Liver (tissue), 9 donors: ENCODE data around the gene LANCL1. TPM values are rescaled to one million over a fixed set of nuclear protein-coding genes. Genes with fewer than 3 reads are reported as not detected.

Experiments used
- DNase-seq: peaks from one replicate; pipeline ENCODE4 v3.0.0-alpha.2; 2017; ENCODE audit warnings: low spot score
- H3K27ac ChIP-seq, 2 donors: one replicate each; pipeline ENCODE4 v1.7.0; 2013; ENCODE audit warnings: inconsistent platforms in 2 of 2, low read length in 2 of 2, control low read depth in 1 of 2, low read depth in 1 of 2, mild to moderate bottlenecking in 1 of 2
- H3K27me3 ChIP-seq, 4 donors: one replicate each; pipeline versions ENCODE4 v1.6.1 to v1.7.0; 2013; ENCODE audit warnings: low read length in 3 of 4, inconsistent platforms in 1 of 4, mild to moderate bottlenecking in 1 of 4, moderate library complexity in 1 of 4; ENCODE audit not compliant: control insufficient read depth in 4 of 4, insufficient read depth in 4 of 4
- H3K36me3 ChIP-seq, 4 donors: one replicate each; pipeline versions ENCODE4 v1.6.1 to v1.7.0; 2013; ENCODE audit warnings: low read length in 3 of 4, mild to moderate bottlenecking in 3 of 4, low read depth in 1 of 4, moderate library complexity in 1 of 4; ENCODE audit not compliant: control insufficient read depth in 4 of 4, insufficient read depth in 3 of 4
- H3K4me1 ChIP-seq, 4 donors: one replicate each; pipeline versions ENCODE4 v1.6.1 to v1.7.0; 2013; ENCODE audit warnings: low read length in 3 of 4, mild to moderate bottlenecking in 3 of 4, moderate library complexity in 1 of 4; ENCODE audit not compliant: control insufficient read depth in 4 of 4, insufficient read depth in 4 of 4
- H3K4me3 ChIP-seq, 3 donors: one replicate each; pipeline versions ENCODE4 v1.6.1 to v1.7.0; 2013; ENCODE audit warnings: low read length in 3 of 3, control low read depth in 1 of 3, low read depth in 1 of 3, mild to moderate bottlenecking in 1 of 3
- H3K9ac ChIP-seq, 2 donors: one replicate each; pipeline ENCODE4 v1.7.0; 2013; ENCODE audit warnings: low read length in 2 of 2, mild to moderate bottlenecking in 2 of 2, moderate library complexity in 2 of 2, control low read depth in 1 of 2, low read depth in 1 of 2
- H3K9me3 ChIP-seq, 4 donors: one replicate each; pipeline versions ENCODE4 v1.6.1 to v1.7.0; 2013; ENCODE audit warnings: low read length in 3 of 4; ENCODE audit not compliant: control insufficient read depth in 4 of 4
- EGR1 ChIP-seq, 2 donors: IDR thresholded peaks; 2 replicates each; pipeline ENCODE4 v1.6.1; 2016 to 2018; ENCODE audit warnings: antibody characterized with exemption in 2 of 2, low read depth in 2 of 2
- FOXA1 ChIP-seq: IDR thresholded peaks from 2 replicates; pipeline ENCODE4 v1.6.1; 2016; ENCODE audit warnings: antibody characterized with exemption
- FOXA2 ChIP-seq: IDR thresholded peaks from 2 replicates; pipeline ENCODE4 v1.6.1; 2016; ENCODE audit warnings: antibody characterized with exemption
- GABPA ChIP-seq, 2 donors: IDR thresholded peaks in 1 of 2; conservative IDR thresholded peaks in 1 of 2; 2 replicates each; pipeline ENCODE4 v1.6.1; 2016; ENCODE audit warnings: antibody characterized with exemption in 2 of 2, mild to moderate bottlenecking in 1 of 2, moderate library complexity in 1 of 2
- HNF4A ChIP-seq, 2 donors: conservative IDR thresholded peaks; 2 replicates each; pipeline ENCODE4 v1.6.1; 2016; ENCODE audit warnings: antibody characterized with exemption in 2 of 2, mild to moderate bottlenecking in 2 of 2
- HNF4G ChIP-seq: IDR thresholded peaks from 2 replicates; pipeline ENCODE4 v1.6.1; 2016; ENCODE audit warnings: antibody characterized with exemption
- JUND ChIP-seq, 2 donors: IDR thresholded peaks; 2 replicates each; pipeline ENCODE4 v1.6.1; 2016; ENCODE audit warnings: antibody characterized with exemption in 2 of 2
- NR2F2 ChIP-seq: IDR thresholded peaks from 2 replicates; pipeline ENCODE4 v1.6.1; 2016; ENCODE audit warnings: antibody characterized with exemption
- RAD21 ChIP-seq, 2 donors: IDR thresholded peaks; 2 replicates each; pipeline ENCODE4 v1.6.1; 2016; ENCODE audit warnings: antibody characterized with exemption in 2 of 2, mild to moderate bottlenecking in 2 of 2
- RXRA ChIP-seq, 2 donors: IDR thresholded peaks; 2 replicates each; pipeline ENCODE4 v1.6.1; 2017 to 2018; ENCODE audit warnings: antibody characterized with exemption in 2 of 2, mild to moderate bottlenecking in 1 of 2
- SP1 ChIP-seq: IDR thresholded peaks from 2 replicates; pipeline ENCODE4 v1.6.1; 2018; ENCODE audit warnings: antibody characterized with exemption, mild to moderate bottlenecking
- TAF1 ChIP-seq: conservative IDR thresholded peaks from 2 replicates; pipeline ENCODE4 v1.6.1; 2016; ENCODE audit warnings: antibody characterized with exemption, mild to moderate bottlenecking
- YY1 ChIP-seq: IDR thresholded peaks from 2 replicates; pipeline ENCODE4 v1.6.1; 2016; ENCODE audit warnings: antibody characterized with exemption, mild to moderate bottlenecking
- WGBS: extraction: QIAGEN DNeasy Blood & Tissue Kit; methylation state at CpG from one replicate; pipeline ENCODE4 v1.1.7; 2013; 5-methylcytosine and 5-hydroxymethylcytosine counted together
- polyA plus RNA-seq, 2 donors: library from polyadenylated mRNA; stranded (reverse) in 1 of 2; unstranded in 1 of 2; fragments of 200-250 nt in 1 of 2; fragments of >200 nt in 1 of 2; fragmentation: Nextera tagmentation in 1 of 2; extraction: Ambion mirVana in 1 of 2; gene quantifications; one replicate each; pipeline versions ENCODE4 v1.2.1 to v1.2.3, GENCODE V29; 2013 to 2015
- total RNA-seq, 2 donors: library from RNA; depleted of rRNA; stranded (reverse); fragments of >200 nt; gene quantifications; one replicate each; pipeline ENCODE4 v1.2.3, GENCODE V29; 2014
- TF ChIP-seq, protein P1 (sequence below): IDR thresholded peaks from 2 replicates; pipeline ENCODE4 v1.6.1; 2016; ENCODE audit warnings: antibody characterized with exemption
- TF ChIP-seq, protein P2 (sequence below): IDR thresholded peaks from 2 replicates; pipeline ENCODE4 v1.6.1; 2016; ENCODE audit warnings: antibody characterized with exemption
- TF ChIP-seq, protein P3 (sequence below): IDR thresholded peaks from 2 replicates; pipeline ENCODE4 v1.6.1; 2016; ENCODE audit warnings: antibody characterized with exemption, mild to moderate bottlenecking
- TF ChIP-seq, protein P4 (sequence below): fragments of 150-350 bp; IDR thresholded peaks from 2 replicates; pipeline ENCODE4 v1.5.1; 2017; ENCODE audit warnings: improper control_type of control experiment, low read depth, low read length; ENCODE audit not compliant: missing input control
- TF ChIP-seq, protein P5 (sequence below): IDR thresholded peaks from 2 replicates; pipeline ENCODE4 v1.6.1; 2016; ENCODE audit warnings: antibody characterized with exemption
- donor health status: healthy.
- donor health status: healthy.
- donor health status: healthy.
- donor health status: healthy.
- donor health status: healthy.

The LANCL1 gene
- total and polyA plus RNA-seq, 4 donors, result 7.2 to 21.0 (median 12.1) TPM

DNA sequence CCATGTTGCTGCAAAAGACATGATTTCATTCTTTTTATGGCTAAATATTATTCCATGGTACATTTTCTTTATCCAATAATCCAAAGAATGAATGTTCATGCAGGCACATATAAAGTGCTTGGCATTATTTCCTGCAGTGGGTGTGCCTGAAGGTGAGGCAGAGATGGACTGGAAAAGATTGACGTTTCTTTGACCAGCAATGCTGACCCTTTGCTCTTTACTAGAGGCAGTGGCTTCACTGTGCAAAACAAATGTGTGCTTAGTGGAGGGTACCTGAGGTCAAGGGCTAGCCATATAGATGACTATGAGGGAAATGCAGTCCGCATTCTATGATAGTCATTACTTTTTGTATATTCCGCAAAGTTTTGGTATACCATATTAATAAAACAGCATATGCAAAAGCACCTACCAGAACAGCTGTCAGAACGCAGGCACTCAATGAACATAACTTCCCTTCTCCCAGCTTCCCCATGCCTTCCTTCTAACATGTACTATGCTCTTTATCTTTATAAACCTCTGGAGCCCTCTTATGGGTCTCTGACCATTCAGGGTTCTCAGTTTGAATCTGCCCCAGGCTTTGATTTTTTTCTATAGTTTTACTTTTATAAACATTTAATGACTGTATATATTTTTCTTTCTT, 47.2 kb upstream of the LANCL1 start:
- DNase-seq, result no peak
- peaks cover 9 to 52% (median 44%) of the 10 kb centered on the region in 4 donors for H3K4me1 ChIP-seq
- H3K9me3 ChIP-seq, result no peaks in the 10 kb centered on the region
- WGBS, result 50% methylated on average over 4 of the region's 4 CpGs
- TF ChIP-seq GABPA (IDR thresholded peaks at IDR 0.05 in 1 of 2, conservative IDR thresholded peaks at IDR 0.05 in 1 of 2), result no peak
- TF ChIP-seq, protein P1, sequence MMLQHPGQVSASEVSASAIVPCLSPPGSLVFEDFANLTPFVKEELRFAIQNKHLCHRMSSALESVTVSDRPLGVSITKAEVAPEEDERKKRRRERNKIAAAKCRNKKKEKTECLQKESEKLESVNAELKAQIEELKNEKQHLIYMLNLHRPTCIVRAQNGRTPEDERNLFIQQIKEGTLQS, result no peak
- TF ChIP-seq EGR1 (IDR thresholded peaks at IDR 0.05; ENCODE audit: low read depth in 2 of 2), result no peak
- peak; percentile 29 for TF ChIP-seq HNF4G
- peak; percentile 15 for TF ChIP-seq NR2F2
- TF ChIP-seq YY1, result peak; percentile 50
- TF ChIP-seq FOXA1, result peak; percentile 51
- peak; percentile 73 for TF ChIP-seq SP1
- TF ChIP-seq, protein P2, sequence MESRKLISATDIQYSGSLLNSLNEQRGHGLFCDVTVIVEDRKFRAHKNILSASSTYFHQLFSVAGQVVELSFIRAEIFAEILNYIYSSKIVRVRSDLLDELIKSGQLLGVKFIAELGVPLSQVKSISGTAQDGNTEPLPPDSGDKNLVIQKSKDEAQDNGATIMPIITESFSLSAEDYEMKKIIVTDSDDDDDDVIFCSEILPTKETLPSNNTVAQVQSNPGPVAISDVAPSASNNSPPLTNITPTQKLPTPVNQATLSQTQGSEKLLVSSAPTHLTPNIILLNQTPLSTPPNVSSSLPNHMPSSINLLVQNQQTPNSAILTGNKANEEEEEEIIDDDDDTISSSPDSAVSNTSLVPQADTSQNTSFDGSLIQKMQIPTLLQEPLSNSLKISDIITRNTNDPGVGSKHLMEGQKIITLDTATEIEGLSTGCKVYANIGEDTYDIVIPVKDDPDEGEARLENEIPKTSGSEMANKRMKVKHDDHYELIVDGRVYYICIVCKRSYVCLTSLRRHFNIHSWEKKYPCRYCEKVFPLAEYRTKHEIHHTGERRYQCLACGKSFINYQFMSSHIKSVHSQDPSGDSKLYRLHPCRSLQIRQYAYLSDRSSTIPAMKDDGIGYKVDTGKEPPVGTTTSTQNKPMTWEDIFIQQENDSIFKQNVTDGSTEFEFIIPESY, result peak; percentile 25
- no peak for TF ChIP-seq FOXA2
- TF ChIP-seq, protein P3, sequence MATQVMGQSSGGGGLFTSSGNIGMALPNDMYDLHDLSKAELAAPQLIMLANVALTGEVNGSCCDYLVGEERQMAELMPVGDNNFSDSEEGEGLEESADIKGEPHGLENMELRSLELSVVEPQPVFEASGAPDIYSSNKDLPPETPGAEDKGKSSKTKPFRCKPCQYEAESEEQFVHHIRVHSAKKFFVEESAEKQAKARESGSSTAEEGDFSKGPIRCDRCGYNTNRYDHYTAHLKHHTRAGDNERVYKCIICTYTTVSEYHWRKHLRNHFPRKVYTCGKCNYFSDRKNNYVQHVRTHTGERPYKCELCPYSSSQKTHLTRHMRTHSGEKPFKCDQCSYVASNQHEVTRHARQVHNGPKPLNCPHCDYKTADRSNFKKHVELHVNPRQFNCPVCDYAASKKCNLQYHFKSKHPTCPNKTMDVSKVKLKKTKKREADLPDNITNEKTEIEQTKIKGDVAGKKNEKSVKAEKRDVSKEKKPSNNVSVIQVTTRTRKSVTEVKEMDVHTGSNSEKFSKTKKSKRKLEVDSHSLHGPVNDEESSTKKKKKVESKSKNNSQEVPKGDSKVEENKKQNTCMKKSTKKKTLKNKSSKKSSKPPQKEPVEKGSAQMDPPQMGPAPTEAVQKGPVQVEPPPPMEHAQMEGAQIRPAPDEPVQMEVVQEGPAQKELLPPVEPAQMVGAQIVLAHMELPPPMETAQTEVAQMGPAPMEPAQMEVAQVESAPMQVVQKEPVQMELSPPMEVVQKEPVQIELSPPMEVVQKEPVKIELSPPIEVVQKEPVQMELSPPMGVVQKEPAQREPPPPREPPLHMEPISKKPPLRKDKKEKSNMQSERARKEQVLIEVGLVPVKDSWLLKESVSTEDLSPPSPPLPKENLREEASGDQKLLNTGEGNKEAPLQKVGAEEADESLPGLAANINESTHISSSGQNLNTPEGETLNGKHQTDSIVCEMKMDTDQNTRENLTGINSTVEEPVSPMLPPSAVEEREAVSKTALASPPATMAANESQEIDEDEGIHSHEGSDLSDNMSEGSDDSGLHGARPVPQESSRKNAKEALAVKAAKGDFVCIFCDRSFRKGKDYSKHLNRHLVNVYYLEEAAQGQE, result no peak
- TF ChIP-seq RAD21 (IDR thresholded peaks at IDR 0.05), result peak; percentile 35 to 59
- TF ChIP-seq, protein P4, sequence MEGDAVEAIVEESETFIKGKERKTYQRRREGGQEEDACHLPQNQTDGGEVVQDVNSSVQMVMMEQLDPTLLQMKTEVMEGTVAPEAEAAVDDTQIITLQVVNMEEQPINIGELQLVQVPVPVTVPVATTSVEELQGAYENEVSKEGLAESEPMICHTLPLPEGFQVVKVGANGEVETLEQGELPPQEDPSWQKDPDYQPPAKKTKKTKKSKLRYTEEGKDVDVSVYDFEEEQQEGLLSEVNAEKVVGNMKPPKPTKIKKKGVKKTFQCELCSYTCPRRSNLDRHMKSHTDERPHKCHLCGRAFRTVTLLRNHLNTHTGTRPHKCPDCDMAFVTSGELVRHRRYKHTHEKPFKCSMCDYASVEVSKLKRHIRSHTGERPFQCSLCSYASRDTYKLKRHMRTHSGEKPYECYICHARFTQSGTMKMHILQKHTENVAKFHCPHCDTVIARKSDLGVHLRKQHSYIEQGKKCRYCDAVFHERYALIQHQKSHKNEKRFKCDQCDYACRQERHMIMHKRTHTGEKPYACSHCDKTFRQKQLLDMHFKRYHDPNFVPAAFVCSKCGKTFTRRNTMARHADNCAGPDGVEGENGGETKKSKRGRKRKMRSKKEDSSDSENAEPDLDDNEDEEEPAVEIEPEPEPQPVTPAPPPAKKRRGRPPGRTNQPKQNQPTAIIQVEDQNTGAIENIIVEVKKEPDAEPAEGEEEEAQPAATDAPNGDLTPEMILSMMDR, result no peak
- TF ChIP-seq, protein P5, sequence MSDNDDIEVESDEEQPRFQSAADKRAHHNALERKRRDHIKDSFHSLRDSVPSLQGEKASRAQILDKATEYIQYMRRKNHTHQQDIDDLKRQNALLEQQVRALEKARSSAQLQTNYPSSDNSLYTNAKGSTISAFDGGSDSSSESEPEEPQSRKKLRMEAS, result peak; percentile 21
- TF ChIP-seq HNF4A (conservative IDR thresholded peaks at IDR 0.05), result peak; percentile 70 to 73
- peak; percentile 90 for TF ChIP-seq RXRA (IDR thresholded peaks at IDR 0.05)
- peak; percentile 27 to 50 for TF ChIP-seq JUND (IDR thresholded peaks at IDR 0.05)
- TF ChIP-seq TAF1, result no peak
- no peak overlapping the region for H3K9ac ChIP-seq
- H3K36me3 ChIP-seq, result no peaks in the 10 kb centered on the region
- no peak overlapping the region for H3K27ac ChIP-seq
- H3K4me3 ChIP-seq, result no peak overlapping the region
- no peaks in the 10 kb centered on the region for H3K27me3 ChIP-seq
